Measurements from ENCODE around the gene PRSS27. TPM values are rescaled to one million over a fixed set of nuclear protein-coding genes. Genes with fewer than 3 reads are reported as not detected.
"Not testable (repeated sequence)": the region's sequence is repeated elsewhere in the genome, so short reads cannot be mapped to it uniquely, and the experiment has no call there.

Gene PRSS27
- total and polyA plus RNA-seq, 2 of the 4 experiments (the other 2 are of a cell fraction), result under 0.01 to 0.58 TPM

DNA sequence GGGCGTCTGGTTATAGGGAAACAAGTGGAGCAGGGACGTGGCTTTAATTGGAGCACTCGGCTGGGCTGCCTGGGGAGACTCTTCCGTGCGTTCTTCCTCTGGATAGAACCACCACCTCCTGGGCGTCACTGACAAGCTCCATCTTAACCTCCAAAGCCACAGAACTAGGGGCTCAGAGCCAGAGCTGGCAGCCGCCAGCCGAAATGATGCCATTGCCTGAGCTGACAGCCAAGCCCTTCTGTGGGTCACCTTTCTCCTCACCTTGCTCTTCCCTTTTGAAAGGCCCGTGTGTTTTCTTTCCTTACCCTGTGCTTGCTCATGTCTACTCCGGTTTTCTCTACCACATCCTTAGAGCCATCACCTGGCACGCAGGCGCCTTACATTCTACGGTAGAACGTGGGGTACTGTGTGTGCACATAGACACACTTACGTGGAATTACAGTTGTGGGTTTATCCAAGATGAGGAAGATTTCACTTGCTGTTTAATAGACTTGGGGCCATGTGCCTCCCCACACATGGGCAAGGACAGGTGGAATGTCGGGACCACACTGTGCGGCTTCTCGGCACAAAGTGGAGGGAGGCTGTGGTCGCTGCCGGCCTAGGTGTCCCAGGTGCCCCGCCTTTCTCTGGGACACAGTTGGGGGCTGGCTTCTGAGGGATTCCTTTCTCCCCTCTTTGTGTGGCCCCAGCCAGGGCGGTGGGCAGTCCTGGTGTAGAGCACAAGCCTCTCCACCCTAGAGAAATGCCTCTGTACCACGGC is 41.6 kb downstream of the PRSS27 start:
- intact Hi-C loops (cut with micrococcal nuclease); in situ Hi-C loops (cut with MboI; ENCODE audit: low sequenced_read_pairs); H3K36me3 ChIP-seq (ENCODE audit: control insufficient read depth, insufficient read depth, low read length); H2BK20ac ChIP-seq (ENCODE audit: low read depth, low read length); H3K4ac ChIP-seq (ENCODE audit: low read depth, low read length); dilution Hi-C loops (cut with HindIII; ENCODE audit: low sequenced_read_pairs, unreplicated experiment); H3K23ac ChIP-seq (ENCODE audit: low read depth, low read length); H3K4me1 ChIP-seq (ENCODE audit: control insufficient read depth, insufficient read depth, low read length); H4K91ac ChIP-seq (ENCODE audit: insufficient read depth, low read depth, low read length); H3K27me3 ChIP-seq (ENCODE audit: control insufficient read depth, insufficient read depth, low read length); H2AK9ac ChIP-seq (replicated peaks; ENCODE audit: low read depth, low read length, poor library complexity); H3K27ac ChIP-seq (ENCODE audit: insufficient read depth, low read length); H3K4me2 ChIP-seq (ENCODE audit: low read depth, low read length); H3K9ac ChIP-seq (ENCODE audit: low read depth, low read length); H4K8ac ChIP-seq (ENCODE audit: low read depth in 2 of 2, low read length in 2 of 2); H3K18ac ChIP-seq (ENCODE audit: low read depth, low read length); H2BK15ac ChIP-seq (ENCODE audit: low read depth, low read length); POLR2A ChIA-PET (ENCODE audit: unreplicated experiment); H3K14ac ChIP-seq (replicated peaks; ENCODE audit: low read depth, low read length); H2BK5ac ChIP-seq (ENCODE audit: low read depth, low read length, poor library complexity, severe bottlenecking); H3K9me3 ChIP-seq (ENCODE audit: control insufficient read depth, insufficient read depth, low read length); H2AK5ac ChIP-seq (ENCODE audit: low read depth, low read length); H4K5ac ChIP-seq (ENCODE audit: low read depth, low read length); H3K9me1 ChIP-seq (ENCODE audit: insufficient read depth, low read length); ATAC-seq (ENCODE audit: low read depth); H2AFZ ChIP-seq (replicated peaks; ENCODE audit: low read length, poor library complexity); H3K4me3 ChIP-seq (ENCODE audit: insufficient read depth, low read depth, low read length); BruUV-seq (replicated peaks); H3K56ac ChIP-seq (ENCODE audit: extremely low read depth, insufficient read depth, low read length); DNase-seq; CTCF ChIA-PET; H2BK120ac ChIP-seq (ENCODE audit: low read depth, low read length); H4K20me1 ChIP-seq (ENCODE audit: insufficient read depth, low read length): not testable (repeated sequence)
- H3K79me1 ChIP-seq (ENCODE audit: low read depth in 1 of 2, low read length in 2 of 2), result peaks cover 7 to 26% of the 10 kb centered on the region in 2 experiments
- no CpG with 5 or more reads among the region's 23 CpGs for WGBS, 2 experiments (ENCODE audit: extremely low coverage in 2 of 2, insufficient read length in 1 of 2)

- H3K4me3 ChIP-seq (ENCODE audit: insufficient read depth, low read depth, low read length); H3K14ac ChIP-seq (replicated peaks; ENCODE audit: low read depth, low read length); intact Hi-C loops (cut with micrococcal nuclease); DNase-seq; H2BK15ac ChIP-seq (ENCODE audit: low read depth, low read length); H2BK20ac ChIP-seq (ENCODE audit: low read depth, low read length); H3K27me3 ChIP-seq (ENCODE audit: control insufficient read depth, insufficient read depth, low read length); H4K5ac ChIP-seq (ENCODE audit: low read depth, low read length); H3K56ac ChIP-seq (ENCODE audit: extremely low read depth, insufficient read depth, low read length); dilution Hi-C loops (cut with HindIII; ENCODE audit: low sequenced_read_pairs, unreplicated experiment); H3K4me2 ChIP-seq (ENCODE audit: low read depth, low read length); H4K8ac ChIP-seq (ENCODE audit: low read depth in 2 of 2, low read length in 2 of 2); H3K36me3 ChIP-seq (ENCODE audit: control insufficient read depth, insufficient read depth, low read length); H3K9ac ChIP-seq (ENCODE audit: low read depth, low read length); H2BK120ac ChIP-seq (ENCODE audit: low read depth, low read length); H3K27ac ChIP-seq (ENCODE audit: insufficient read depth, low read length); H2AFZ ChIP-seq (replicated peaks; ENCODE audit: low read length, poor library complexity); in situ Hi-C loops (cut with MboI; ENCODE audit: low sequenced_read_pairs); H3K4me1 ChIP-seq (ENCODE audit: control insufficient read depth, insufficient read depth, low read length); H3K9me3 ChIP-seq (ENCODE audit: control insufficient read depth, insufficient read depth, low read length); H4K91ac ChIP-seq (ENCODE audit: insufficient read depth, low read depth, low read length); H4K20me1 ChIP-seq (ENCODE audit: insufficient read depth, low read length); CTCF ChIA-PET; POLR2A ChIA-PET (ENCODE audit: unreplicated experiment); BruUV-seq (replicated peaks); H3K9me1 ChIP-seq (ENCODE audit: insufficient read depth, low read length); ATAC-seq (ENCODE audit: low read depth); H3K4ac ChIP-seq (ENCODE audit: low read depth, low read length); H3K18ac ChIP-seq (ENCODE audit: low read depth, low read length); H2AK5ac ChIP-seq (ENCODE audit: low read depth, low read length); H2BK5ac ChIP-seq (ENCODE audit: low read depth, low read length, poor library complexity, severe bottlenecking); H2AK9ac ChIP-seq (replicated peaks; ENCODE audit: low read depth, low read length, poor library complexity); H3K23ac ChIP-seq (ENCODE audit: low read depth, low read length): not testable (repeated sequence)
- peaks cover 10 to 23% of the 10 kb centered on the region in 2 experiments for H3K79me1 ChIP-seq (ENCODE audit: low read depth in 1 of 2, low read length in 2 of 2)
- no CpG with 5 or more reads among the region's 3 CpGs for WGBS, 2 experiments (ENCODE audit: extremely low coverage in 2 of 2, insufficient read length in 1 of 2)
Observed at GRCh38 chr16:2676937-2677336, 43.1 kb downstream of the PRSS27 start.
